GM18498 (cell line): ENCODE results near the gene LEUTX.
"Not testable (repeated sequence)": the region's sequence is repeated elsewhere in the genome, so short reads cannot be mapped to it uniquely, and the experiment has no call there.

ENCODE experiments used
- ATAC-seq: cut with Tn5 transposase; IDR thresholded peaks from one replicate; pipeline ENCODE4 v1.9.1; 2021; ENCODE audit warnings: mild to moderate bottlenecking, moderate library complexity; ENCODE audit not compliant: unreplicated experiment

The LEUTX gene, protein sequence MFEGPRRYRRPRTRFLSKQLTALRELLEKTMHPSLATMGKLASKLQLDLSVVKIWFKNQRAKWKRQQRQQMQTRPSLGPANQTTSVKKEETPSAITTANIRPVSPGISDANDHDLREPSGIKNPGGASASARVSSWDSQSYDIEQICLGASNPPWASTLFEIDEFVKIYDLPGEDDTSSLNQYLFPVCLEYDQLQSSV

DNA sequence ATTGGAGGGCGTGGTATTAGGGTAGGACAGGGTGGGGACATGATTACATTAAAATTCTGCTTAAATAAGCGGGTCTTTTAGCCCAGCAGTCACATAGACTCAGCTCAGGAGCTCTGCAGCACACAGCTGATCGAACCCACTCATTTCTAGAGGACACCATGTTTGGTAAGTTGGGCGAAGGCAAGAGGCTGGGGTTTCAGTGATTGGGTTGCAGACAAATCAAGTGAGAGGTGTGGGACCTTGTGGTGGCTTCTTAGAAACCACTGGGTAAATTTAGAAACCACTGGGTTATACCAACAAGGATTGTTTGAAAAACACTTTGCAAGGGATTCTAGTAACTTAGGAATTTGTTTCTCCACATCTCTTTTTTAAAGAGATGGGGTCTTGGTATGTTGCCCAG, at the start of gene LEUTX:
Gene LEUTX (plus strand): TSS at position 92 of the 400 bp plus-strand sequence. CDS start 67 bp downstream, at position 159.
- no peak for ATAC-seq

DNA sequence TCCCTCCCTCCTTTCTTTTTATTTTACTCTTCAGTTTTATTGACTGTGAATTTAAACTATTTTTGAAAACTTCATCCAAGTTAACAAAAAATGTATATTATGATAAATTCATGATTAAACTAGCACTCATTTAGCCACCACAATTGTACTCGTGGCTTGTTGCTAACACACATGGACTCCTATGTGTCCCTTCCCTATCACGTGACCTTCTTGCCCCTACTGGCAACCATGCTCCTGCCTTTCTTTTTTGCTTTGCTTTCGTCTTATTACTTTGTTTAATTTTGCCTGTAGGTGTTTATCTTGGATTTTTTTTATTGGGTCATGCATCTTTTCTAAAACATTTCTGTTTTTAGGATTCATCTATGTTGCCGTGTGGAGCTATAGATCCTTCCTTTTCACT, 49.1 kb upstream of the LEUTX start:
- no peak for ATAC-seq

DNA sequence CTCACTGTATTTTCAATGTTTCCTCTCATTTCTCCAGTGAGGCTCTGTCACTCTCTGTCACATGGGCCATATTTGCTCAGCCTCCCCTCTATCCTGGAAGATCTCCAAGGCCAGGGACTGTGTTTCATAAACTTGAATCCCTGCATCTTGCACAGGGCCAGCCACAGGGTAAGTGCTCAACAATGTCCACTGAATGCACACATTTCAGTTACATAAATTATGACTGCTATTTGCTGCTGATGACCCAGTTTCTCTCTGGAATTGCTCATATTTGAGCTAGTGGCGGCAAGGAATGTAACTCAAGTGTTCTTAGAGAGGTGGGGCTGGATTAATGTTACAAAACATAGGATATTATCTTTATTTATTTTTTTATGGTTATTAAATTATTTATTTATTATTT, 47.0 kb upstream of the LEUTX start:
- no peak for ATAC-seq

DNA sequence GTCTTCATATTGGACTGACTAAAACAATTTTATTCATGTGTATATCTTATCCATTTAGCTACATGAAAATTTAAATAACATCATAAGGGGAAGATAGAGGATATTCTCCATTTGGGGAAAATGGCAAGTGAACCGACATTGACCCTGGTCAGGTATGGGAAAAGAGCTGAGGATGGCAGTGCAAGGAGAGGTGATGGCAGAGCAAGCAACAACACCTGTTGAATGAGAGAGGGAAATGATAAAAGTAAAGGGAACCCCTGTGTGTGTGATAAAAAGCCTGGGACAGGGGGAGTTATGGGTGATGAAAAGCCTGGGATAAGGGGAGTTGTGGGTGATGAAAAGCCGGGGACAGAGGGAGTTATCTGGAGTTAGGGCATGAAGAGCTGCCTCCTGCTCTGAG, 44.8 kb upstream of the LEUTX start:
- ATAC-seq = no peak

DNA sequence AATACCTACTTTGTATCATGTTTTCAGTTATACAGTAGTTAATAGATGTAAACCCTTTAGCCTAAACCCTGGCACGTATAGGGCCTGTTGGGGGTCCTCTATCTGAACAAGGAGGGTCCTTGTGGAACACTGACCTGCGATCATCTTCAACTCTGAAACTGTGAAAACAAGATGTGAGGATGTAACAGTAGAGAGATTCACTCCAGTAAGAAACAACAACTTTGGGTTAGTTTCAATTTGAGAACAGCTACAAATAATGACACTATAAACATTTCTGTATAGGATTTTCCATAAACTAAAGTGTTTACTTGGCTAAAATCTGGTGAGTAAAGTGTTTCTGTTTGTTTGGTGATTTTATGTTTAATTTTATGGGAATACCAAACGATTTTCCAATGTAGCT, 43.0 kb upstream of the LEUTX start:
- no peak for ATAC-seq

DNA sequence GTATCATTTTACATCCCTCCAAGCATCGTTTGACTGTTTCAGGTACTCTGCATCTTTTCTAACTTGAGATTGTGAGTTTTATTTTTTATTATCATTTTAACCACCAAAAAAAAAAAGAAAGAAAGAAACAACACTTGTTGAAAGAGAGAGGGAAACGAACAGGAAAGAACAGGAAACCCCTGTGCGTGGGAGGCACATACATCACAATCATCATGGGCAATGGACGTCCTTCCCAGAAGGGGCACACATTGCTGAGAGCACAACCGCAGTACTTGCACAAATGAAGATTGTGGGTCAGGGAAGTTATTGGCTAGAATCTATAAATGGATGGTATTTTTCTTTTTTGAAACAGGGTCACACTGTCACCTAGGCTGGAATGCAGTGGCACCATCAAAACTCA, 42.6 kb upstream of the LEUTX start:
- ATAC-seq = no peak

DNA sequence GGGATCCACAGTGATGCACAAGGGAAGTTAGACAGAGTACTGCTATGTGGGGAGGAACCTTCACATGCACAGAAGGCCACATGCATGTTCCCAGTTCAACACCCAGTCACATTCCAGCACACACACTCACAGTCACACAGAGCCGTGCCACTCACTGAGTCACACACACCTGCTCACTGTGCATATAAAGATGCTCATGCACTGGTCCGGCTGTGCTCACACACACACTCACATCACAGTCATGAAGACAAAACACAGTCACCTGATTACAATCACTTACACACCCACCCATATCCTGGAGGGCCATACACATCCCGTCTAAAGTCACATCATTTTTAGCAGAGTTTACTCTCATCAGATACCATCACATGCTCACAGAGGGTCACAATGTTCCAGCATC, 41.3 kb upstream of the LEUTX start:
- ATAC-seq = no peak

DNA sequence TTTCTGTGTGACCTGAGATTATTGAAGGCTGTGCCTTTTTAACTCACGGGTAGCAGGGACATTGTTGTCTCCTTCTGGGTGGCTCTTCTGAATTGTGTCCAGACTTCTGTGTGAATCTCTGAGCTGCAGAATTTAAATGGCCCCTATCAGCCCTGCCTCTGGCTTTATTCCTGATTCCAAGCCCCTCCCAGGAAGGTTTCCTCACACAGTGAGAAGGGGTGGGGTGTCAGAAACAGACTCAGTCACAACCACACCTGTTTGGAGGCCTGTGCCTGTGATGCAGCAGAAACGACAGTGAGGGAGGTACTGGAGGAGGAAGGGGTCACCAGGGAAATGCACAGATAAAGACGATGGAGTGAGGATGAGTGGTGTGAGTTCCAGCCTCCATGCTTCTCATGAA, 40.8 kb upstream of the LEUTX start, which contains the start of gene CLC:
Gene CLC (minus strand): TSS at position 139 of the 400 bp plus-strand sequence. CDS start 77 bp downstream, at position 62.
- no peak for ATAC-seq

DNA sequence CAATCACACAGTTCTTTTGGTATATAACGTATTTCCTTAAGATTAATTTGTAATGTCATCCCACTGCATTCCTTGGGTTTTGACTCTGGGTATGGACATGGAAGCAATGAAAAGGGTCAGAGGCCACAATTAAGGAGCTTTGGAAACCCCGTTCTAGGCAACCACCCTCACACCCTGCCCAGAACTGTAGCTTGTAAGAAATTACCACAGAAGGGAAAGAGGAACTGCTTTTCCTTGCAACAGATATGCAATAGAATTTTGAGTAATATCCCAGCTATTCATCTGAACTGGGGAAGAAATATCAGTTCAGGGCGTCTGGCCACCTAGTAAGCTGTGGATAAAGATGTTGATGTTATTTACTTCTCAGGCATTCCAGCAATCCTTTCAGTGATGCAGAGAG, 39.8 kb upstream of the LEUTX start:
- ATAC-seq = no peak

DNA sequence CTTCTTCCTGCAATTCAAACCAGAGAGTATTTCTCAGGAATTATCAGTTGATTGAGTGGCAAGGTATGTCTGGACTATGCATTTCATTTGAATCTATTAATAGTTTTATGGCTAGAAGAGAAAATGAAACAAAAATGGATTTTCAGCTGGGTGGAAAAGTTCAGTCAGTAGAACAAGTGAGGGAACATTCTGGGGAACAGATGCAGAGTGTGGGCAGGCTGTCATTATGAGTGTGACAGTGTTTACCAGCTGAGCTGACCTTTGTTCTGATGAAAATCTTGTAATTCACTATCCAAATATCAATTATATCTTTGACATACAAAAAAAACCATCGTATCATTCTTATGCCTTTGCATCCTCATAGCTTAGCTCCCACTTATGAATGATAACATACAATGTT, 38.3 kb upstream of the LEUTX start:
- ATAC-seq = no peak

DNA sequence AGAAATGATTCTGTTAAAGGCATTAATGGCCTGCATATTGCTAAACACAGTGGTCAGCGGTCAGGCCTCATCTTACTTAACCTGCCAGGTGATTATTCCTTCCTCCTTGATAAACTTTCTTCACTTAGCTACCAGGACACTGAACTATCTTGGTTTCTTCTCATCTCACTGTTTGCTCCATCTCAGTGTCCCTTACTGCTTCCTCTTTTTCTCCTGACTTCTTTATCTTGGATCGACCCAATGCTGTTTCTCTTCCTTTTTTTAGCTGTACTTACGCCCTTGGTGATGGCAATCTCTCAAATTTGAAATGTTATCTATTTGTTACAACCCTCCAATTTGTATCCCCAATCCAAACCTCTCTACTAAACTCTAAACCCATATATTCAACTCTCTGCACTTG, 33.0 kb upstream of the LEUTX start:
- ATAC-seq = no peak

DNA sequence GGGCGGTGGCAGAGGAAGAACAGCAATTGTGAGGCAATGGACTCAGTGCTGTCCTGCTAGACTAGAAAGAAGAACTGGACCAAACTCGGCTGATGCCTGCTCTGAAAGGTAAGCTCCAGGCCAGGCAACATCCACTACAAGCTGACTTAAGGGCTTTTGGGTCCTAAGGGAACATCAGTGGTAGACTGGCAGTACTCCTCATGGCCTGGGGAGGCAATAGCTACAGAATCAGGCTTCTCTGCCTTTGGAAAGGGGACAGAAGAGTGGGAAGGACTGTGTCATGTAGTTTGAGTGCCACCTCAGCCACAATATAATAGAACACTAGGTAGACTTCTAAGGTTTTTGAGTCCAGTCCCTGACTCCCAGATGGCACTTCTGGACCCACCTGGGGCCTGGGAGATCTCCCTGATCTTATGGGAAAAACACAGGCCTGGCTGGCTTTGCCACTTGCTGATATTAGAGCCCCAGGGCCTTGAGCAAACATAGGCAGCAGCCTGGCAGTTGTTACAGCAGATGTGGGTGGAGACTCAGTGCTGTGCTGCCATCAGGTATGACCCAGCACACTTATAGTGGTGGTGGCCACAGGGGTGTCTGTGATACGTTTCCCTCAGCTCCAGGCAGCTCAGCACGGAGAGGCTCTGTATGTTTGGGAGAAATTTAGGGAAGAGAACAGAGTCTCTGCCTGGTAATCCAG, 31.7 kb upstream of the LEUTX start:
- no peak for ATAC-seq

DNA sequence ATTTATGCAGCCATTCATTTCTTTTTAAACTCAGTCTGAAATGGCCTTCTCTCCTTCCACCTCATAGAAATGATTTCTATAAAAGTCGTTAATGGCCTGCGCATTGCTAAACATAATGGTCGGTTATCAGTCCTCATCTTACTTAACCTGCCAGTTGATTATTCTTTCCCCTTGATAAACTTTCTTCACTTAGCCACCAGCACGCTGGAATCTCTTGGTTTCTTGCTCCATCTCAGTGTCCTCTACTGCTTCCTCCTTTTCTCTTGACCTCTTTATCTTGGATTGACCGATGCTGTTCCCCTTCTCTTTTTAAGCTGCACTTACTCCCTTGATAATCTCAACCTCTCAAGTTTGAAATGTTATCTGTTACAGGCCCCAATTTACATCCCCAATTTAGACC, 28.7 kb upstream of the LEUTX start:
- no peak for ATAC-seq

DNA sequence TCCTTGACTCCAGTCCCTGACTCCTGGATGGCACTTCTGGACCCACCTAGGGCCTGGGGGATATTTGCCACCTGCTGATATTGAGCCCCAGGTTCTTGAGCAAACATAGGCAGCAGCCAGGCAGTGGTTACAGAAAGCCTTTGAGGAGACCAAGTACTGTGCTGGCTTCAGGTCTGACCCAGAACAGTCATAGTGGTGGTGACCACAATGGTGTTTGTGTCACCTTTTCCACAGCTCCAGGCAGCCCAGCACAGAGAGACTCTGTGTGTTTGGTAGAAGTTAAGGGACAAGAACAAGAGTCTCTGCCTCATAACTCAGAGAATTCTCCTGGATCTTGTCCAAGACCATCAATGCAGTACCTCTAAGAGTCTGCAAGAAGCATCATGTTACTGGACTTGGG, 26.3 kb upstream of the LEUTX start:
- no peak for ATAC-seq

DNA sequence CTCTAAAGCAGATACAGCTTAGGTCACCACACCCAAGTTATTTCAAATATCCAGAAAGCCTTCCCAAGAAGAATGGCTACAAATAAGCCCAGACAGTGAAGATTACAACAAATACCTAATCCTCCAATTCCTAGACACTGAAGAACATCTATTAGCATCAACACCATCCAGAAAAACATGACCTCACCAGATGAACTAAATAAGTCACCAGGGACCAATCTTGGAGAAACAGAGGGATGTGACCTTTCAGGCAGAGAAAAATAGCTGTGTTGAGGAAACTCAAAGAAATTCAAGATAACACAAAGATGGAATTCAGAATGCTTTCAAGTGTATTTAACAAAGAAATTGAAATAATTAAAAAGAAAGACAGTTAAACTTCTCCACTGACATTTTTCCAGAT, 25.9 kb upstream of the LEUTX start:
- no peak for ATAC-seq

DNA sequence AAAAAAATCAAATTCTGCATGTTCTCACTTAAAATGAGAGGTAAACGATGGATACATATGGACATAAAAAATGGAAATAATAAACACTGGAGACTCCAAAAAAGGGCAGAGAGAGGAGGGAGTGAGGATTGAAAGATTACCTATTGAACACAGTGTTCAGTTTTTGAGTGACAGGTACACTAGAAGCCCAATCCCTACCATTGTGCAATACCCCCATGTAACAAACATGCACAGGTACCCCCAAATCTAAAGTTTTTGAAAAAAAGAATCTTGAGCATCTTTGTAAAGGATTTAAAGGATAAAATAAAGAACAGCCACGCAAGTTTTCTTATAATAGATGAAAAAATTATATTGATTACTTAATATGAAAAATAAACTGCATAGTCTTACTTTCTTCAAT, 24.1 kb upstream of the LEUTX start:
- ATAC-seq = no peak

DNA sequence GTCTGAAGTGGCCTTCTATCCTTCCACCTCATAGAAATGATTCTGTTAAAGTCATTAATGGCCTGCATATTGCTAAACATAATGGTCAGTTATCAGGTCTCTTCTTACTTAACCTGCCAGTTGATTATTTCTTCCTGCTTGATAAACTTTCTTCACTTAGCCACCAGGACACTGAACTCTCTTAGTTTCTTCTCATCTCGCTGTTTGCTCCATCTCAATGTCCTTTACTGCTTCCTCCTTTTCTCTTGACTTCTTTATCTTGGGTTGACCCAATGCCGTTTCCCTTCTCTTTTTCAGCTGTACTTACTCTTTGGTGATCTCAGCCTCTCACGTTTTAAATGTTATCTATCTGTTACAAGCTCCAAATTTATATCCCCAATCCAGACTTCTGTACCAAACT, 23.7 kb upstream of the LEUTX start:
- ATAC-seq = no peak

DNA sequence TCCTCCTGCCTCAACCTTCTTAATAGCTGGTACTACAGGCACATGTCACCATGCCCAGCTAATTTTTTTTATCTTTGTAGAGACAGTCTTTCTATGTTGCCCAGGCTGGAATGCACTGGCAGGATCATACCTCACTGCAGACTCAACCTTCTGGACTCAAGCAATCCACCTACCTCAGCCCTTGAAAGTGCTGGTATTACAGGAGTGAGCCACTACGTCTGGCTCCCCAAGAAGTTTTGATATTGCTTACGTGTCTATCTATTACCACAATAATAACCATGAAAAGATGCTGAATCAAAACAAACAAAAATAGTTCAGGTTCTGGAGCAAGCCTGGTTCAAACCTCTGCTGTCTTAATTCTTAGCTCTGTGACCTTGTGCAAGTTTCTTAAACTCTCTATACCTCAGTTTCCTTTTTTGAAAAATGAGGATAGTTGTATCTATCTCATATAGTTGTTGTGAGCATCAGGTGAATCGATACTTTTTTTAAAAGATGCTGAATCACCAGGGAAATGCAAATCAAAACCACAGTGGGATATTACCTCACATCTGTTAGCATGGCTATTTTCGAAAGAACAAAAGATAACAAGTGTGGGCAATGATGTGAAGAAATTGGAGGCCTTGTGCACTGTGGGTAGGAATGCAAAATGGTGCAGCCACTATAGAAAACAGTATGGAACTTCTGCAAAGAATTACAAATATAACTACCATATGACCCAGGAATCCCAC, 19.0 kb upstream of the LEUTX start:
- ATAC-seq = no peak

DNA sequence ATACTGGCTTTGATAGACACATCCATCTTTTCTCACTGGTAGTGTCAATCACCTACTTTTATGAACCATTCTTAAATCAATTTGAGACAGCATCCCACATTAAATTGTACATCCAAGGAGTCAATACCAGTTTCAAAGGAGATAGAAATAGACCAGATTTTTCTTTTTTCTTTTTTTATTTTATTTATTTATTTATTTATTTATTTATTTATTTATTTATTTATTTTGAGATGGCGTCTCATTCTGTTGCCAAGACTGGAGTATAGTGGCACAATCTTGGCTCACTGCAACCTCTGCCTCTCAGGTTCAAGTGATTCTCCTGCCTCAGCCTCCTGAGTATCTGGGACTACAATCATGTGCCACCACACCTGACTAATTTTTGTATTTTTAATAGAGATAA, 16.8 kb upstream of the LEUTX start:
- not testable (repeated sequence) for ATAC-seq

DNA sequence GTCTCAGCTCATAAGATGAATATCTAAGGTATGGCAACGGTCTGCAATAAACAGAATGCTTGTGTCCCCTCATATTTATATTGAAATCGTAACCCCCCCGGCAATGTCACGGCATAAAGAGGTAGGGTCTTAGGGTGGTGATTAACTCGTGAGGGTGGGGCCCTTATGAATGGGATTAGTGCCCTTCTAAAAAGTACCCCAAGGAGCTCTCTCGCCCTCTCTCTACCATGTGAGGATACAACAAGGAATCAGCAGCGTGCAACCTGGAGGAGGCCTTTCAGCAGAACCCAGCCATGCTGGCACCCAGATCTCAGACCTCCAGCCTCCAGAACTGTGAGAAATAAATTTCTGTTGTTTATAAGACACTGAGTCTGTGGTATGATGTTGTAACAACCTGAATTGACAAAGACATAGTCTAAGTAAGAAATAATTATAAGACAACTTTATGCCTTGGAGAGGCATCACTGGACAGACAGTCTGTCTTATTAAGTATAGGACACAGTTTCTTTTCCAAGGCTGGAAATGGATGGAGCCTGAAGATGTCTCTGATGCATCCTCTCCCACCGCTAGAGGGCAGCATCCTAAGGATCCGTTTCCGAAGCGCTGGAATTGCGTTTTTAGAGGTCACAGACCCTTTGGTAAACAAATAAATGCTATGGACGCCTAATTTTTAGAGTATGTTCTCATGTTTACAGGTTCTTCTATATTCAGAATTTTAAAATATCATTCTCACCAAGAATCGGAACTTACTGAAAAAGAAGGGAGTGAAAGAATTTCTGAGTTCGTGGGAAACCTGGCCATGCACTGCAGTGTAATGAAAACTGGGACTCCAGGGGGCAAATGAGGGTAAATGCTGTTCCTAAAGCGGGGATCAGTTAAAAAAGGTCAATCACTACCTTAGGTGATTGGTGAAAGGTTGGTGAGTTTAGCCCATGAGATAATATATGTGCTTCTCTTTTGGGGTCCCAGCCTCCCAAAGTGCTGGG, 13.3 kb upstream of the LEUTX start:
- ATAC-seq = no peak

DNA sequence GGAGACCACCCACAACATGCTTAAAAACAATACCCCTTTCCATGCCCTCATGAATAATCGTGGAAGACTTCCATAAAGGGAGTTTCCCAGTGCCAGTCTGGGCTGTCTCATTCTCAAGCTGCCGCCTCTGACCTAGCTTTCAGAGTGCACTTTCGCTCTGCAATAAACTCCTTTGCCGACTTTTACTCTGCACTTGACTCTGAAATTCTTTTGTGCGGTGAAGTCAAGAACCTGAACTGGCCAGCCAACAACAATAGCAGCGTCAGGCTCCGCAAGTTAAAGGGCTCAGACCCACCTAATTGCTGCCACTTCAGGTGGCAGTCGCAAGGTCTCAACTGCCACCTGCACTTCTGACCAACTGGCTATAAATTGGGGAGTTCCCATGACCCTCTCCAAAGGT, 10.3 kb upstream of the LEUTX start:
- no peak for ATAC-seq
